ENCODE data around the gene CSF3.

The CSF3 gene, protein sequence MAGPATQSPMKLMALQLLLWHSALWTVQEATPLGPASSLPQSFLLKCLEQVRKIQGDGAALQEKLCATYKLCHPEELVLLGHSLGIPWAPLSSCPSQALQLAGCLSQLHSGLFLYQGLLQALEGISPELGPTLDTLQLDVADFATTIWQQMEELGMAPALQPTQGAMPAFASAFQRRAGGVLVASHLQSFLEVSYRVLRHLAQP

GRCh38 chr17:40015005-40015997 is at the start of gene CSF3:
Gene CSF3 (plus strand): TSS chr17:40015440. CDS start chr17:40015475, 35 bp downstream.
- DNase-seq: no peak

DNA sequence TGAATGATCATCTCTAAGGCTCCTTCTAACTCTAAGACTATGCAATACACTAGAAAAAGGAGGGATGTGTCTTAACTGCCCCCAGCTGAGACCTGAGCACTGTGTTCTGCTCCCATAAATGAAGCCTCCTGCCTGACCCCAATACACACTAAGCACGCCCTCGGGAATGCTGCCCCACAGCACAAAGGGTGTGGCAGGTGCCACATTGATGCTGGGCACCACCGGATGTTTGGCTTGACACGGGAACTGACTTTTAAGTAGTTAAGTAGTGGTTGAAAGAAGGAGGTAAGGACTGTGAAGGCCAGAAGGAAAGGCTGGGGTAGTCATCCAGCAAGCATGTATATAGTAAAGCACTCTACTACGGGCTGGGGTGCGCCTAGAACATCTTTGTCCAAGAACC is 48.5 kb upstream of the CSF3 start:
- DNase-seq: no peak

- no peak for DNase-seq
Measured at GRCh38 chr17:39968761-39969160, 46.5 kb upstream of the CSF3 start.

DNA sequence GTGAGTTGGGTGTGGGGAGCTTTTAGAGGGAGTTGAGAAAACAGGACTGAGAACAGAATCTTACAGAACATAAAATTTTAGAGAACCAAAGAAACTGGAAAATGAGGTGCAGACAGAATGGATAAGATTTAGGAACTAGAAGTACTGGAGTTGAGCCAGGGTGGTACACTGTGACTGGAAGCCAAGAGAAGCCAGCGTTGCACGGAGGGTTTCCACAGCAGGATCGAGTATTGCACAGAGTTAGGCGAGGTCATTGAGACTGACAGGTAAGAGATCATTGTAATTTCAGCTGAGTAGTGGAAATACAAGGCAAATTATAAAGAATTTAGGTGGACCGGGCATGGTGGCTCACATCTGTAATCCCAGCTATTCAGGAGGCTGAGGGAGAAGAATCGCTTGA is 45.9 kb upstream of the CSF3 start:
- DNase-seq: no peak

- DNase-seq: no peak
Measured at GRCh38 chr17:39970157-39970692, 45.0 kb upstream of the CSF3 start.

DNA sequence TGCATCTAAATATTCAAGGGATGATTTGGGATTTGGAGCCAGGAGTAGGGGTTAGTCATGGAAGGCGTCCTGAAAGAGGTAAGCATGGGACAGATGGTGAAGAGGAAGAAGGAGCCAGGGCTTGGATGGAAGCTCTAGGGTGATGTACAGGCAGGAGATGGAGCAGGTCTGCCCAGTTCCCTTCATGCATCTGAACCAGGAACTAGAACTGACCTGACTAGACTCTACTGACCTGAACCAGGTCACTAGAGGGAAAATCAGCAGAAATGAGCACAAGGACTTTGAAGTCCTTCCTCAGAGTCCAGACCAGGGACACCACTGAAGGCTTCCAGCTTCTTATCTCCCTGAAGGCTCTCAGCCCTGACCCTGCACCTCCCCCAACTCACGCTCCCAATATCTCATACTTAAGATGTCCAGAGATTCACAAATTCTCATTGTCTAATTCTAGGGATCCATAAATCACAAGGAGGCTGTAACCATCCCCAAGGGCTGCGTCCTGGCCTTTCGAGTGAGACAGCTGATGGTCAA is 44.1 kb upstream of the CSF3 start:
- no peak for DNase-seq

DNA sequence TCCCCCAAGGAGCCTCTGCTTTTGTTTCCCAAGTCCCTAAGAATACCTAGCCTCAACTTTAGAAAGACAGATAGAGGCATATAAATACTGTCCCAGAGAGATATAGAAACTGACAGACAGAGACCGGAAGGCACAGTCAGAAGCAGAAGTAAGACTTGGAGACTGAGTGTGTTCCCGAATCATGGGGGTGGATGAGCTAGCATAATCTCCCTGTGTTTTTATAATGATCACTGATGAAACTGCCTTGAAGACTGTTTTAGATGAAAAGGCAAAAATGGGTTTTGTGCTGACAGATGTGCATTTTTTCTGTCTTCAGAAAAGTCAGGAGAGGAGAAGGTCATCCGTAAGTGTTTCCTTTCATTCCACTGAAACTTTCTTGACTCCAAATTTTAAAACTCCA is 43.0 kb upstream of the CSF3 start:
- no peak for DNase-seq

GRCh38 chr17:39973496-39973895 is 41.7 kb upstream of the CSF3 start:
- DNase-seq: no peak

GRCh38 chr17:39974433-39974832 is 40.8 kb upstream of the CSF3 start:
- no peak for DNase-seq

DNA sequence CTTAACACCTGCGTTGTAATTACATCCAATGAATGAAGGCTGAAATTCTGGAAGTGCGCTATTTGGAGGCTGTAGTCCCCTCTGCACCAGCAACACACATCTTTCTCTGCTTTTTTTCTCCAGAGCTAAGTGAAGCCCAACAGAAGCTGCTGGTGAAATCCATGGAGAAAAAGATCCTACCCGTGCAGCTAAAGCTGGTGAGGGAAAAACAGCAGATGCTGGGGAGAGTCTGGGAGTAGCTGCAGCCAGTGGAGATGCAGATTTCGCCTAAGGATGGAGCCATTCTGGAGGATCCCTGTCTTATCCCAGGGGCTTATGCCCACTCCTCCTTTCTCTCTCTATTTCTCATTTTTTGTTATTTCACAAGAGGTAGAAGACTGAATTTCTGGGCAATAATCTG is 39.4 kb upstream of the CSF3 start:
- DNase-seq: no peak

DNA sequence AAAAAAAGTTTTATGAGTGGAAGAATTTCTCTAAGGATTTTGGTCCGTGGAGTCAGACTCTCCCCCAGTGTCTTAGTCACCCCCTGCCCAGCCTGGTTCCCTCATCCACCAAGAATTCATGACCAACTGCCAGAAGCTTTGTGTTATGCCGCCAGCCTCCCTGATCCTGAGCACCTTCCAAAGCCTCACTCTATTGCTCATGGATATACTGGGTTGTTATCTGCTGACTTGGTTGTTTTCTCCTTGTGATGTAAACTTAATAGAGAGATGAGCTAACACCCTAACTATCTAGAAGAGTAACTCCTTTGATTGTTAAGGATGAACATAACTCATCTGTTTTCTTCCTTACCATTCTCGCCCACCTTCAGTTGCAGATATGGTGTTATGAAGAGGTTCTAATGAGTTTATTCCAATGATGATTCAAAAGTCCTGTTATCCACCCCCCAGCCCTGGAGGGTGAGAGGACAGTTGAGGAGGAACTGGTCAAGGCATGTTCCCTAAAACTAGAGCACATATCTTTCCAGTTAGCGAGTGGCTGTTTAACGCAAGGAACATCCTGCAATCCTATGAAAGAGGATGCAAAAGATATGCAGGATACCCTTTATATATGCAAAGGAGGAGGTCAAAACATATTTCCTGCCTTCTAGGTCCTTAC is 36.1 kb upstream of the CSF3 start:
- no peak for DNase-seq

DNA sequence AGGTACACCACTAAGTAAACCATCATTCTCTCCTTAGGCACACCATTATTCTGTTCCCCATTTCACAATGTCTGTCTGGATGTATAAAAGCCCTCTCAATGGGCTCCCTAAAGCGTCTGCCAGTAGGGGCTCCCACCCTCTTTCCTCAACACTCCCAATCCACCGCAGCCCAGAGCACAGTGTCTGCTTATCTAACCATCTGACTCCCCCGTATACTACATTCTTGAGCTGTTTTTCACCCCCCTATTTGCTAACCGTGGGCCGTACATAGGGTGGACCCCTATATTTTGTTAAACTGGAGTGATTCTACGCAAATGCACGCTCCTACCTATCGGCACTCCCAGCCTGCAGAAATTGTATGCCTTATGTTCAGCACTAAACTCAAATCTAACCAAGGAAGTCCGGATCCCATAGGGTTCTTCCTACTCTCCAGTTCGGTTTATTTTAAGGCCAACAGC is 35.3 kb upstream of the CSF3 start:
- DNase-seq: no peak

DNA sequence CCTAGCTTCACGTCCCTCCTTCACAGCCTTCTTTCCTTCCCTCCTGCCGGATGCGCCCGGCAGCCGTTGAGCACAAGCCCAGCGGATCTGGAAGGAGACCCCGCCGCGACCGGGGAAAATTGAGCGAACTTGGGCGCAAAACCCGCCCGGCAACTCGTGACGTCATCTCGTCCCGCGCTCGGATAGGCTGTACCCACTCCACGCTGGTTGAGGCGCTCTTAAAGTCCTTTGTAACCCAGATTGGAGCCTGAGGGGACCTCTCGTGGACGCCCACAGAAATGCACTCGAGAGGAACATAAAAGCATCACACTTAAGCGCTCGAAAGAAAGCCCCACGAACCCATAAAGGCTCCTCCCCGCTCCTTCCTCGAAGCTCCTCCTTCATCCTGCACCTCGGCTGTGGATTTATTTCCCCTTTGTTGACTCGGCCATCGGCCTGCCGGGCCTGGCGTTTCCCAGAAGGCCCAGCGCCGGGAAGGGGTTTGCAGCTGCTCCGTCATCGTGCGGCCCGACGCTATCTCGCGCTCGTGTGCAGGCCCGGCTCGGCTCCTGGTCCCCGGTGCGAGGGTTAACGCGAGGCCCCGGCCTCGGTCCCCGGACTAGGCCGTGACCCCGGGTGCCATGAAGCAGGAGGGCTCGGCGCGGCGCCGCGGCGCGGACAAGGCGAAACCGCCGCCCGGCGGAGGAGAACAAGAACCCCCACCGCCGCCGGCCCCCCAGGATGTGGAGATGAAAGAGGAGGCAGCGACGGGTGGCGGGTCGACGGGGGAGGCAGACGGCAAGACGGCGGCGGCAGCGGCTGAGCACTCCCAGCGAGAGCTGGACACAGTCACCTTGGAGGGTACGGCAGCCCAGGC is 34.7 kb upstream of the CSF3 start, which contains the start of gene PSMD3:
Gene PSMD3 (plus strand): TSS at position 457 of the 856 bp plus-strand sequence. CDS start 164 bp downstream, at position 621.
- DNase-seq: peak; percentile 94

GRCh38 chr17:39981207-39981741 is 34.0 kb upstream of the CSF3 start:
- DNase-seq: no peak

DNA sequence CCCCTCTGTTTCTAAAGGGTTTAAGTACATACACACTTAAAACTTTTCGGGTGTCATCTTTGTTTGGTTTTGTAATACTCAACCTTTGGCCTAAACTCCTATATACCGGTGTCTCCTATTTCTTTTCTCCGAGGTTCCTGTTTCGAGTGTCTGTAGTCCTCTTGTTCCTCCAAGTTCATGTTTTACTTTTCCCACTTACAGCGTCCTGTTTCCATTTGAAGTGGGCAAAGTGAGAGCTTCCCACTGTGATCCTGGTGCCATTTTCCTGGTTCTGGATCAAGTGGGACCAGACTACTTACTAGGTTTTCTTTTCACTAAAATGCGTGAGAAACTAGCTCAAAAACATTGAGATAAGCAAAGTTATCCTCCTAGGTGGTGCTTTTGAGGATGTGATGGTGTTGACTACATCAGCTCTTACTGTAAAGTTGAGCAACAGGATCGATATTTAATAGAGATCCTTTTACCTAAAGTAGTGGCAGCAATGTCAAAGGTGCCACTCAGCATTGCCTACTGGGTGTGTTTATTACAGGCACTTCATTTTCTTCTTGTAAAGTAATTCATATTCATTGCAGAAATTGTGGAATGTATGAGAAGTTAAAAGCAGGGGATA is 33.4 kb upstream of the CSF3 start:
- DNase-seq: no peak

DNA sequence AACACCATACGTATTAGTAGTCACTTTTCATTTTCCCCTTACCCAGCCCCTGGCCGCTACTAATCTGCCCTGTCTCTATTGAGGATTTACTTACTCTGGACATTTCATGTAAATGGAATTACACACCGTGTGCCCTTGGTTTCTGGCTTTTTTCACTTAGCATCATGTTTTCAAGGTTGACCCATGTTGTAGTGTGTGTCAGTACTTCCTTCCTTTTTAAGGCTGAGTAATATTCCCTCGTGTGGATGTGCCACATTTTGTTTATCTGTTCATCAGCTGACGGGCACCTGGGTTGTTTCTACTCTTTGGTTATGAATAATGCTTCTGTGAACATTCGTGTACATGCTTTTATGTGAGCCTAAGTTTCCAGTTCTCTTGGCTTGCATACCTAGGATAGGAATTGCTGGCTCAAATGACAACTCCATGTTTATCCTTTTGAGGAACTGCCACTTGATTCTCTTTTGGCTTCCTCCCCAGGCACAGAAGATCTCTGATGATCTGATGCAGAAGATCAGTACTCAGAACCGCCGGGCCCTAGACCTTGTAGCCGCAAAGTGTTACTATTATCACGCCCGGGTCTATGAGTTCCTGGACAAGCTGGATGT is 26.9 kb upstream of the CSF3 start:
- no peak for DNase-seq

DNA sequence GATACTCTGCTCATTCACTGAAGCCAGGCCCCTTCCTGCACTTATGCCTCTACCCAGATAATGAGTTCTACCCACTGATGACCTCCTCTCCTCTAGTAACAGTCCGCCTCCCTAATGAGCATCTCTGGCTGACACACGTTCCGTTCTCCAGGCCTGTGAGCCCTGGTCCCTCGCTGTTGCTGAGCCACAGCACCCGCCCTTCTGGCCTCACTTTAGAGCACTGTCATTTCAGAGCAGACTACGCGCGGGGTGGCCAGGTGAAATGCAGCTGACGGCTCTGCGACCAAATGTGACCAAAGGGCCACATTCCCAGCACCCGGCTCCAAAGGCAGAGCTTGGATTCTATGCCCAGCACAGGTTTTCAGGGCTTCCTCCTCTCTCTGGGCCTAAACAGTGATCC is 20.8 kb upstream of the CSF3 start:
- no peak for DNase-seq

DNA sequence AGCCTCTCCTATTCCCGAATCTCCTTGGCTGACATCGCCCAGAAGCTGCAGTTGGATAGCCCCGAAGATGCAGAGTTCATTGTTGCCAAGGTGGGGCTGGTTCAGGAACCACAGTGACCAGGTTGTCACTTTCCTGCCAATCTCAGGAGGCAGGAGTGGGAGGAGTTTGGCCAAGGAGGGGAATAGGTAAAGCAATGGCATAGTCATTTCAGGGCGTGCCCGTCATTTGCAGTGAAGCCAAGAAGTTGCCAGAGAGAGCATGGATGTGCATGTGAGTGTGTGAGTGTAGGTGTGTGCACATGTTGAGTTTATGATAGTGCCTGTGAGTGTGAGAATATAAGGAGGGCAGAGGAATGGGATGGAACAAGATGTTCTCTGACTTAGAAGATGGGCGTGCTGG is 19.8 kb upstream of the CSF3 start:
- DNase-seq: no peak

GRCh38 chr17:39996162-39996561 is 19.1 kb upstream of the CSF3 start:
- no peak for DNase-seq

GRCh38 chr17:39996800-39997199 is 18.4 kb upstream of the CSF3 start:
- no peak for DNase-seq

- no peak for DNase-seq
Measured at GRCh38 chr17:39997543-39997942, 17.7 kb upstream of the CSF3 start.

Measured in NCI-H2029 treated with DMSO at 0.1 percent for 48 hours (cell line).